ENCODE data around the gene LSP1. TPM values are rescaled to one million over a fixed set of nuclear protein-coding genes. Genes with fewer than 3 reads are reported as not detected.

LSP1 gene
- total and polyA plus RNA-seq, 8 donors, result 9.8 to 239 (median 58.9) TPM

- 71 to 89% (median 75%) methylated on average over 5 to 9 of the region's 9 CpGs for WGBS, 5 donors
- intact Hi-C loops (cut with DNase I; ENCODE audit: low total_unique reads), result no loop called here
- H3K27ac ChIP-seq, result peak overlapping the region; percentile 26 to 88 (median 83)
Observed at GRCh38 chr11:1880746-1881441, 28.0 kb downstream of the LSP1 start.

GRCh38 chr11:1881442-1882264, 28.8 kb downstream of the LSP1 start:
- Histone ChIP-seq H3K36me3 (peaks cover 0 to 41% (median 29%) of the 10 kb centered on the region in 4 donors), H3K27ac (peak overlapping the region; percentile 4 to 88 (median 83)), H3K9me3 (no peaks in the 10 kb centered on the region), H3K4me3 (no peak overlapping the region), H3K27me3 (no peaks in the 10 kb centered on the region), H3K4me1 (peaks cover 26 to 58% (median 46%) of the 10 kb centered on the region in 4 donors)
- 60 to 72% (median 71%) methylated on average over 20 to 43 of the region's 43 CpGs for WGBS, 5 donors
- peak in 1 of 2 donors; percentile 76 for DNase-seq
- TF ChIP-seq EP300 (IDR thresholded peaks at IDR 0.05), result no peak
- no peak for TF ChIP-seq POLR2A (IDR thresholded peaks at IDR 0.05)
- TF ChIP-seq, protein P1, sequence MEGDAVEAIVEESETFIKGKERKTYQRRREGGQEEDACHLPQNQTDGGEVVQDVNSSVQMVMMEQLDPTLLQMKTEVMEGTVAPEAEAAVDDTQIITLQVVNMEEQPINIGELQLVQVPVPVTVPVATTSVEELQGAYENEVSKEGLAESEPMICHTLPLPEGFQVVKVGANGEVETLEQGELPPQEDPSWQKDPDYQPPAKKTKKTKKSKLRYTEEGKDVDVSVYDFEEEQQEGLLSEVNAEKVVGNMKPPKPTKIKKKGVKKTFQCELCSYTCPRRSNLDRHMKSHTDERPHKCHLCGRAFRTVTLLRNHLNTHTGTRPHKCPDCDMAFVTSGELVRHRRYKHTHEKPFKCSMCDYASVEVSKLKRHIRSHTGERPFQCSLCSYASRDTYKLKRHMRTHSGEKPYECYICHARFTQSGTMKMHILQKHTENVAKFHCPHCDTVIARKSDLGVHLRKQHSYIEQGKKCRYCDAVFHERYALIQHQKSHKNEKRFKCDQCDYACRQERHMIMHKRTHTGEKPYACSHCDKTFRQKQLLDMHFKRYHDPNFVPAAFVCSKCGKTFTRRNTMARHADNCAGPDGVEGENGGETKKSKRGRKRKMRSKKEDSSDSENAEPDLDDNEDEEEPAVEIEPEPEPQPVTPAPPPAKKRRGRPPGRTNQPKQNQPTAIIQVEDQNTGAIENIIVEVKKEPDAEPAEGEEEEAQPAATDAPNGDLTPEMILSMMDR (IDR thresholded peaks at IDR 0.05), result no peak
- no peak for TF ChIP-seq POLR2AphosphoS5 (IDR thresholded peaks at IDR 0.05)
- intact Hi-C loops (cut with DNase I; ENCODE audit: low total_unique reads), result no loop called here

More at GRCh38 chr11:1880746-1881441, 28.0 kb downstream of the LSP1 start:
- peak in 1 of 2 donors; percentile 28 for DNase-seq
- Histone ChIP-seq H3K27me3 (no peaks in the 10 kb centered on the region), H3K4me1 (peaks cover 33 to 65% (median 54%) of the 10 kb centered on the region in 4 donors), H3K9me3 (no peaks in the 10 kb centered on the region), H3K4me3 (no peak overlapping the region), H3K36me3 (peaks cover 0 to 34% (median 22%) of the 10 kb centered on the region in 4 donors)
- no peak for TF ChIP-seq POLR2A (IDR thresholded peaks at IDR 0.05)
- TF ChIP-seq POLR2AphosphoS5 (IDR thresholded peaks at IDR 0.05), result no peak
- TF ChIP-seq EP300 (IDR thresholded peaks at IDR 0.05), result no peak
- TF ChIP-seq, protein P1 (IDR thresholded peaks at IDR 0.05), result no peak

- Histone ChIP-seq H3K9me3 (no peaks in the 10 kb centered on the region), H3K27me3 (no peaks in the 10 kb centered on the region), H3K4me3 (no peak overlapping the region), H3K4me1 (peaks cover 18 to 49% (median 41%) of the 10 kb centered on the region in 4 donors), H3K27ac (peak overlapping the region in 4 of 5 donors; percentile 69 to 88 (median 84)), H3K36me3 (peaks cover 0 to 50% (median 36%) of the 10 kb centered on the region in 4 donors)
- peak; percentile 82 to 95 for DNase-seq
- intact Hi-C loops (cut with DNase I; ENCODE audit: low total_unique reads), result no loop called here
- WGBS, 5 donors, result 32 to 44% (median 39%) methylated on average over 15 to 23 of the region's 23 CpGs
- TF ChIP-seq POLR2A (IDR thresholded peaks at IDR 0.05) (no peak), POLR2AphosphoS5 (IDR thresholded peaks at IDR 0.05) (peak in 1 of 3 donors; percentile 40), EP300 (IDR thresholded peaks at IDR 0.05) (no peak)
- TF ChIP-seq, protein P1 (IDR thresholded peaks at IDR 0.05), result peak in 6 of 7 experiments; percentile 6 to 96 (median 81)
Observed at GRCh38 chr11:1882265-1883238, 29.7 kb downstream of the LSP1 start.

All from stomach (tissue), 9 donors.